H9 (cell line): ENCODE measurements around the gene GYG2. TPM values are rescaled to one million over a fixed set of nuclear protein-coding genes. Genes with fewer than 3 reads are reported as not detected.
"Not testable (repeated sequence)": the region's sequence is repeated elsewhere in the genome, so short reads cannot be mapped to it uniquely, and the experiment has no call there.

Experiments used
- DNase-seq: peaks from one replicate; pipeline ENCODE4 v3.0.0-alpha.2; 2017
- H2AFZ ChIP-seq: one replicate; pipeline ENCODE4 v1.6.1; 2013; ENCODE audit warnings: mild to moderate bottlenecking, low read length, control low read depth, moderate library complexity
- H2AK5ac ChIP-seq: 2 replicates; pipeline ENCODE4 v1.6.1; 2013; ENCODE audit warnings: low read length, control low read depth, mixed read lengths; ENCODE audit not compliant: insufficient read length
- H2BK120ac ChIP-seq: one replicate; pipeline ENCODE4 v1.6.1; 2013; ENCODE audit warnings: low read depth, mild to moderate bottlenecking, low read length, control low read depth, inconsistent platforms; ENCODE audit not compliant: poor library complexity, severe bottlenecking
- H2BK12ac ChIP-seq: 2 replicates; pipeline ENCODE4 v1.6.1; 2013; ENCODE audit warnings: low read length, control low read depth, mixed read lengths, low read depth; ENCODE audit not compliant: insufficient read length
- H2BK15ac ChIP-seq: 2 replicates; pipeline ENCODE4 v1.6.1; 2013; ENCODE audit warnings: low read depth, low read length, control low read depth
- H2BK20ac ChIP-seq: one replicate; pipeline ENCODE4 v1.6.1; 2013; ENCODE audit warnings: low read depth, mild to moderate bottlenecking, low read length, control low read depth, inconsistent platforms; ENCODE audit not compliant: poor library complexity, severe bottlenecking
- H2BK5ac ChIP-seq: 2 replicates; pipeline ENCODE4 v1.6.1; 2013; ENCODE audit warnings: low read length, control low read depth, mixed read lengths; ENCODE audit not compliant: insufficient read length
- H3K14ac ChIP-seq: 2 replicates; pipeline ENCODE4 v1.6.1; 2013; ENCODE audit warnings: low read length, control low read depth; ENCODE audit not compliant: insufficient read depth
- H3K18ac ChIP-seq: 2 replicates; pipeline ENCODE4 v1.6.1; 2013; ENCODE audit warnings: low read depth, mild to moderate bottlenecking, mixed read lengths, low read length, control low read depth; ENCODE audit not compliant: insufficient read length
- H3K23ac ChIP-seq: 2 replicates; pipeline ENCODE4 v1.6.1; 2013; ENCODE audit warnings: low read length, control low read depth, mixed read lengths, low read depth; ENCODE audit not compliant: insufficient read length
- H3K23me2 ChIP-seq: 2 replicates; pipeline ENCODE4 v1.6.1; 2013; ENCODE audit warnings: low read depth, mild to moderate bottlenecking, mixed read lengths, low read length, control low read depth; ENCODE audit not compliant: insufficient read length, poor library complexity, severe bottlenecking
- H3K27ac ChIP-seq: 2 replicates; pipeline ENCODE4 v1.5.1; 2013; ENCODE audit warnings: low read length, control low read depth, mixed read lengths, low read depth; ENCODE audit not compliant: insufficient read length
- H3K27me3 ChIP-seq: 2 replicates; pipeline ENCODE4 v1.6.1; 2013; ENCODE audit warnings: low read length, control low read depth, inconsistent platforms; ENCODE audit not compliant: insufficient read depth
- H3K4ac ChIP-seq: 2 replicates; pipeline ENCODE4 v1.6.1; 2013; ENCODE audit warnings: low read depth, mild to moderate bottlenecking, control low read depth, inconsistent platforms, low read length, moderate library complexity
- H3K4me1 ChIP-seq: 2 replicates; pipeline ENCODE4 v1.6.1; 2013; ENCODE audit warnings: low read length, control low read depth, inconsistent platforms; ENCODE audit not compliant: insufficient read depth
- H3K4me2 ChIP-seq: 2 replicates; pipeline ENCODE4 v1.6.1; 2013; ENCODE audit warnings: low read length, control low read depth, mixed read lengths; ENCODE audit not compliant: insufficient read length, insufficient read depth
- H3K56ac ChIP-seq: 2 replicates; pipeline ENCODE4 v1.6.1; 2013; ENCODE audit warnings: low read depth, mild to moderate bottlenecking, mixed read lengths, low read length, control low read depth; ENCODE audit not compliant: insufficient read length
- H3K79me1 ChIP-seq: 2 replicates; pipeline ENCODE4 v1.6.1; 2013; ENCODE audit warnings: low read depth, mild to moderate bottlenecking, moderate library complexity, low read length, control low read depth, inconsistent platforms; ENCODE audit not compliant: insufficient read depth, poor library complexity, severe bottlenecking
- H3K79me2 ChIP-seq: 2 replicates; pipeline ENCODE4 v1.6.1; 2013; ENCODE audit warnings: low read length, control low read depth, inconsistent platforms; ENCODE audit not compliant: insufficient read depth
- H3K9ac ChIP-seq: 2 replicates; pipeline ENCODE4 v1.6.1; 2013; ENCODE audit warnings: low read length, control low read depth, mixed read lengths; ENCODE audit not compliant: insufficient read length; ENCODE audit errors: extremely low read depth
- H3K9me3 ChIP-seq: one replicate; pipeline ENCODE4 v1.6.1; 2013; ENCODE audit warnings: low read depth, low read length, inconsistent platforms; ENCODE audit not compliant: control insufficient read depth
- H3T11ph ChIP-seq: one replicate; pipeline ENCODE4 v1.6.1; 2013; ENCODE audit warnings: mild to moderate bottlenecking, low read length, control low read depth, inconsistent platforms
- H4K20me1 ChIP-seq: one replicate; pipeline ENCODE4 v1.6.1; 2013; ENCODE audit not compliant: control insufficient read depth, insufficient read length, insufficient read depth
- H4K5ac ChIP-seq: 2 replicates; pipeline ENCODE4 v1.6.1; 2013; ENCODE audit warnings: low read depth, mild to moderate bottlenecking, mixed read lengths, low read length, control low read depth; ENCODE audit not compliant: insufficient read length
- H4K8ac ChIP-seq: replicated peaks from 2 replicates; pipeline ENCODE4 v1.6.1; 2013; ENCODE audit warnings: low read length, control low read depth, mixed read lengths, low read depth; ENCODE audit not compliant: insufficient read length
- H4K91ac ChIP-seq: 2 replicates; pipeline ENCODE4 v1.6.1; 2013; ENCODE audit warnings: low read depth, mild to moderate bottlenecking, moderate library complexity, mixed read lengths, low read length, control low read depth; ENCODE audit not compliant: insufficient read length
- H3K27ac Mint-ChIP-seq, 3 experiments: 2 replicates in 2 of 3; 3 replicates in 1 of 3; pipeline ENCODE4 v1.8.0; 2020 to 2021; ENCODE audit warnings: mixed read lengths in 3 of 3, mild to moderate bottlenecking in 1 of 3, moderate library complexity in 1 of 3
- H3K27me3 Mint-ChIP-seq: 2 replicates; pipeline ENCODE4 v1.8.0; 2021; ENCODE audit warnings: low read depth, mild to moderate bottlenecking, moderate library complexity, mixed read lengths
- H3K36me3 Mint-ChIP-seq, 3 experiments: 2 replicates in 2 of 3; 3 replicates in 1 of 3; pipeline ENCODE4 v1.8.0; 2020 to 2021; ENCODE audit warnings: low read depth in 3 of 3, mixed read lengths in 3 of 3; ENCODE audit not compliant: insufficient read depth in 1 of 3
- H3K4me1 Mint-ChIP-seq, 2 experiments: 2 replicates each; pipeline ENCODE4 v1.8.0; 2020; ENCODE audit warnings: mixed read lengths in 2 of 2
- H3K4me3 Mint-ChIP-seq, 2 experiments: 2 replicates in 1 of 2; 3 replicates in 1 of 2; pipeline ENCODE4 v1.8.0; 2020 to 2021; ENCODE audit warnings: mild to moderate bottlenecking in 2 of 2, mixed read lengths in 2 of 2, moderate library complexity in 1 of 2
- H3K9me3 Mint-ChIP-seq, 2 experiments: 2 replicates in 1 of 2; 3 replicates in 1 of 2; pipeline ENCODE4 v1.8.0; 2020; ENCODE audit warnings: mild to moderate bottlenecking in 2 of 2, mixed read lengths in 2 of 2, moderate library complexity in 1 of 2
- WGBS: extraction: QIAGEN DNeasy Blood & Tissue Kit; methylation state at CpG from one replicate; pipeline ENCODE4 v1.1.7; 2013; ENCODE audit warnings: missing lambda C conversion rate, low lambda C conversion rate, mixed read lengths; ENCODE audit not compliant: insufficient read length; ENCODE audit errors: extremely low coverage; 5-methylcytosine and 5-hydroxymethylcytosine counted together
- total RNA-seq: library from RNA; stranded (reverse); gene quantifications from 2 replicates; pipeline ENCODE4 v1.2.1, GENCODE V29; 2021
- TF ChIP-seq, protein P1 (sequence below): fragments of 200-600 bp; sonication (generic); conservative IDR thresholded peaks from 3 replicates; pipeline ENCODE4 v1.8.0; 2021; ENCODE audit warnings: antibody characterized with exemption, mild to moderate bottlenecking

Gene GYG2
- total RNA-seq, 1 experiment from 2014 or later: 95.9 TPM

DNA sequence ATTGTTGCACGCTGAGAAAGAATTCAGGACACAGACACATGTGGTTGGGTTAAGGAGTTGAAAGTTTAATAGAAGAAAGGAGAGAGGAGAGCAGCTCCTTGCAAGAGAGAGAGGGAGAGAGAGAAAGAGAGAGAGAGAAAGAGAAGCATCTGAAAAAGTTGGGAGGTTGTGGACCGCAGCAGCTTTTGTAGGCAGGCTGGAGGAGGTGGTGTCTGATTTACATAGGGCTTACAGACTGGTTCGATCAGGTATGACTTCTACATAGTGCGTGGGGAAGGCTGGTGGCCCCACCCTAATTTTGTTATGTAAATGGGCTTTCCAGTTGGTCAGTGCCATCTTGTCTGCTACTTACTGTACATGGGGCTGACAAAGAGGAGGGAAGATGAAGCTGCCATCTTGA, 27.5 kb upstream of the GYG2 start:
- Histone ChIP-seq H3K23ac (no peak overlapping the region), H4K8ac (no peak overlapping the region), H3K4me1 (peaks cover 7% of the 10 kb centered on the region; the same call in 1 of the 2 replicates), H3K27me3 (no peaks in the 10 kb centered on the region), H2AK5ac (no peak overlapping the region), H4K91ac (no peak overlapping the region), H2BK5ac (peak overlapping the region; percentile 32), H3K56ac (no peak overlapping the region), H3K9ac (peak overlapping the region; percentile 92), H2AFZ (no peak overlapping the region), H2BK120ac (no peak overlapping the region), H2BK20ac (no peak overlapping the region), H2BK12ac (peak overlapping the region; percentile 68), H3K4me2 (peak overlapping the region; percentile 80), H3K14ac (peak overlapping the region; percentile 38), H4K20me1 (no peaks in the 10 kb centered on the region), H2BK15ac (no peak overlapping the region), H3K4ac (peak overlapping the region; percentile 10; the same call in 1 of the 2 replicates), H3K9me3 (no peaks in the 10 kb centered on the region), H3K27ac (peak overlapping the region; percentile 97), H3K79me1 (no peaks in the 10 kb centered on the region), H3K79me2 (no peaks in the 10 kb centered on the region), H3T11ph (no peak overlapping the region), H4K5ac (peak overlapping the region; percentile 3), H3K23me2 (no peaks in the 10 kb centered on the region), H3K18ac (peak overlapping the region; percentile 94)
- DNase-seq: peak; percentile 51
- TF ChIP-seq, protein P1, sequence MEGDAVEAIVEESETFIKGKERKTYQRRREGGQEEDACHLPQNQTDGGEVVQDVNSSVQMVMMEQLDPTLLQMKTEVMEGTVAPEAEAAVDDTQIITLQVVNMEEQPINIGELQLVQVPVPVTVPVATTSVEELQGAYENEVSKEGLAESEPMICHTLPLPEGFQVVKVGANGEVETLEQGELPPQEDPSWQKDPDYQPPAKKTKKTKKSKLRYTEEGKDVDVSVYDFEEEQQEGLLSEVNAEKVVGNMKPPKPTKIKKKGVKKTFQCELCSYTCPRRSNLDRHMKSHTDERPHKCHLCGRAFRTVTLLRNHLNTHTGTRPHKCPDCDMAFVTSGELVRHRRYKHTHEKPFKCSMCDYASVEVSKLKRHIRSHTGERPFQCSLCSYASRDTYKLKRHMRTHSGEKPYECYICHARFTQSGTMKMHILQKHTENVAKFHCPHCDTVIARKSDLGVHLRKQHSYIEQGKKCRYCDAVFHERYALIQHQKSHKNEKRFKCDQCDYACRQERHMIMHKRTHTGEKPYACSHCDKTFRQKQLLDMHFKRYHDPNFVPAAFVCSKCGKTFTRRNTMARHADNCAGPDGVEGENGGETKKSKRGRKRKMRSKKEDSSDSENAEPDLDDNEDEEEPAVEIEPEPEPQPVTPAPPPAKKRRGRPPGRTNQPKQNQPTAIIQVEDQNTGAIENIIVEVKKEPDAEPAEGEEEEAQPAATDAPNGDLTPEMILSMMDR: no peak
- WGBS: no CpG with 5 or more reads among the region's 4 CpGs
- Mint-ChIP-seq H3K9me3 (no peaks in the 10 kb centered on the region; a peak in 1 of 5 replicates), H3K4me1 (peaks cover 64 to 79% of the 10 kb centered on the region in 2 experiments), H3K4me3 (peak overlapping the region; percentile 76 to 88), H3K27ac (peak overlapping the region; percentile 98 to 99 (median 99)), H3K36me3 (peaks cover 0 to 6% (median 4%) of the 10 kb centered on the region in 3 experiments; a peak in 3 of 7 replicates), H3K27me3 (no peaks in the 10 kb centered on the region)

DNA sequence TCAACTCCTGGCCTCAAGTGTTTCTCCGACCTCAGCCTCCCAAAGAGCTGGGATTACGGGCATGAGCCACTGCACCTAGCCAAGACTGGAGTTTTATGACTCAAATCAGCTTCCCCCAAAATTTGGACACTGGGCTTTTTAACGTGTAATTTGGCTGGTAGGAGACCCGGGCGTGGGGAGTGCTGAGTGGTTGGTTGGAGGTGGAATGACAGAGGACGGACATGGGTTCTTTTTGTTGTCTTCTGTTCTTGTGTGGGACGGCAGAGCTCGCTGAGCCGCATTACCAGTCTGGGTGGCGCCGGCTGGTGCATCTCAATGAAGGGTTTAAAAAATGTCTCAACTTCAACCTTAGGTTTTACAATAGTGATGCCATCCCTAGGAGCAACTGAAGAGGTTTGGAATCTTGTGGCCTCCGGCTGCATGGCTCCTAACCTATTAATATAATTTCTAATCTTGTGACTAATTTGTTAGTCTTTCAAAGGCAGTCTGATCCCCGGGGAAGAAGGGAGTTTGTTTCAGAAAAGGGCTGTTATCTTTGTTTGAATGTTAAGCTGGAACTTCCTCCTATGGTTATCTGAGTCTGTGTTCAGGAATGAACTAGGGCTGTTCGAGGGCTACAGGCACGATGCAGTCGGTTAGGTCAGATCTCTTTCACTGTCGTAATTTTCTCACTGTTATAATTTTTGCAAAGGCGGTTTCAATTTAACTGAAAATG, 26.2 kb upstream of the GYG2 start:
- H3K36me3 Mint-ChIP-seq: peaks cover 0 to 13% (median 4%) of the 10 kb centered on the region in 3 experiments; a peak in 4 of 7 replicates
- H3K27ac ChIP-seq: peak overlapping the region; percentile 69
- not testable (repeated sequence) for H3K23ac ChIP-seq, H2AFZ ChIP-seq, H3K27me3 ChIP-seq, H3K4me1 ChIP-seq, H2BK20ac ChIP-seq, H4K5ac ChIP-seq, H4K91ac ChIP-seq, H2BK15ac ChIP-seq, H4K8ac ChIP-seq, H4K20me1 ChIP-seq, H3K27me3 Mint-ChIP-seq, H3T11ph ChIP-seq, H3K4ac ChIP-seq, H3K79me2 ChIP-seq, H2BK5ac ChIP-seq, H3K9me3 Mint-ChIP-seq, H3K79me1 ChIP-seq, DNase-seq, H2AK5ac ChIP-seq, H3K9me3 ChIP-seq, H3K56ac ChIP-seq, H3K23me2 ChIP-seq
- H3K4me1 Mint-ChIP-seq: peaks cover 62 to 79% of the 10 kb centered on the region in 2 experiments
- peak overlapping the region; percentile 45 for H3K9ac ChIP-seq
- peak overlapping the region; percentile 93 for H2BK120ac ChIP-seq
- peak overlapping the region; percentile 33 for H3K4me2 ChIP-seq
- H3K18ac ChIP-seq: peak overlapping the region; percentile 91
- peak overlapping the region; percentile 46 to 88 for H3K4me3 Mint-ChIP-seq
- H3K14ac ChIP-seq: peak overlapping the region; percentile 26; the same call in 1 of the 2 replicates
- H3K27ac Mint-ChIP-seq: peak overlapping the region; percentile 98
- peak overlapping the region; percentile 79 for H2BK12ac ChIP-seq
- WGBS: no CpG with 5 or more reads among the region's 18 CpGs
